Mucosa of descending colon (tissue), 3 donors: ENCODE results near the gene LEO1. TPM values are rescaled to one million over a fixed set of nuclear protein-coding genes. Genes with fewer than 3 reads are reported as not detected.
"Not testable (repeated sequence)": the region's sequence is repeated elsewhere in the genome, so short reads cannot be mapped to it uniquely, and the experiment has no call there.

Experiments
- ATAC-seq: fragments of 200-7000 bp; cut with Tn5 transposase; one replicate; pipeline ENCODE4 v1.9.1; 2020; ENCODE audit warnings: mild to moderate bottlenecking, moderate library complexity
- DNase-seq, 3 donors: peaks; one replicate each; pipeline ENCODE4 v3.0.0-alpha.2; 2020
- H3K36me3 ChIP-seq: fragments of 200-600 bp; one replicate; pipeline ENCODE4 v1.8.0; 2021; ENCODE audit warnings: low read depth, mild to moderate bottlenecking
- H3K4me1 ChIP-seq: fragments of 200-600 bp; one replicate; pipeline ENCODE4 v1.8.0; 2021; ENCODE audit warnings: low read depth, mild to moderate bottlenecking
- H3K4me3 ChIP-seq: fragments of 200-600 bp; one replicate; pipeline ENCODE4 v1.8.0; 2021; ENCODE audit warnings: mild to moderate bottlenecking
- H3K9me3 ChIP-seq: fragments of 200-600 bp; one replicate; pipeline ENCODE4 v1.8.0; 2021; ENCODE audit warnings: mild to moderate bottlenecking
- intact Hi-C, 2 donors: fragments of 100-400 bp; cut with DNase I in 1 of 2; cut with micrococcal nuclease in 1 of 2; formaldehyde crosslinking; loops; one replicate each; pipeline versions ENCODE4 v1.11.0 to v1.11.1; 2022; cut with DNase I, micrococcal nuclease
- total RNA-seq, 3 donors: library from RNA; stranded (reverse); fragmentation: NEBNext Ultra II Directional in 2 of 3; extraction: Animal tissue kit (Norgen Biotek cat#: 25700) in 2 of 3; gene quantifications; one replicate each; pipeline versions ENCODE4 v1.2.1 to v1.2.4, GENCODE V29; 2021 to 2023
- TF ChIP-seq, protein P1 (sequence below): fragments of 200-600 bp; IDR thresholded peaks from one replicate; pipeline ENCODE4 v1.8.0; 2022; ENCODE audit warnings: antibody characterized with exemption, mild to moderate bottlenecking
- donor health status: DM: no; HTN: no; CAD: no; lungs with moderate emphysema.
- donor health status: DM: no; HTN: no; CAD: no.
- donor health status: DM: no; HTN: yes; CAD: no.

Gene LEO1
- total RNA-seq, 3 donors from 2014 or later = 21.3 to 26.6 (median 26.3) TPM

DNA sequence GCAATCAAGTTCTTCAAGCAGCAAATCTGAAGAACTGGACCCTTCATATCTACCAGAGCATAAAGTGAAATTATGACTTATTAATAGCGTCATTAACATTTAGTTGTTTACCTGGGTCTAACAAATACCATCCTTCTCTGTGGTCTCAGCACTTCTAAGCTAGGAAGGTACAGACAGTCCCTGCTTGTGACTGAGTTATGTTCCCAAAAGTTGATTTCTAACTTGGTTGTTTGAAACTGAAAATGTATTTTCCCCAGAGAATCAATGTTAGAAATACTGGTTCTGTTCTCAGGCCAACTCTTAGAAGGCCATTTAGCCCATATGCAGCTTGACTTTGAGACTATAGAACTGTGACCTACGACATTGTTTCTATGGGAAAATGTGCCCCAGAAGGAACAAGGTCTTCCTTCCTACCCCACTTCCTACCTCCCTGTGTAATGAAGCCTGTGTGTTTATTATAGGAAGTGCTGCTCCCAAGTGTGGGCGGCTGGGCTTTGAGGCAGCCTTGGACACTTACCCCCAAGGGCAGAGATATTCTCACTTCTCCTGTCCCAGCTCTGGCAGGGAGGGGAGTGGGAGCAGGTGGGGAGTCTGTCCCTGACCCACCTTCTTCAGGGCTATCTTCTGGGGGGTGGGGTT lies 35.2 kb upstream of the LEO1 start:
- H3K36me3 ChIP-seq = no peaks in the 10 kb centered on the region
- intact Hi-C loops = no loop called here
- TF ChIP-seq, protein P1, sequence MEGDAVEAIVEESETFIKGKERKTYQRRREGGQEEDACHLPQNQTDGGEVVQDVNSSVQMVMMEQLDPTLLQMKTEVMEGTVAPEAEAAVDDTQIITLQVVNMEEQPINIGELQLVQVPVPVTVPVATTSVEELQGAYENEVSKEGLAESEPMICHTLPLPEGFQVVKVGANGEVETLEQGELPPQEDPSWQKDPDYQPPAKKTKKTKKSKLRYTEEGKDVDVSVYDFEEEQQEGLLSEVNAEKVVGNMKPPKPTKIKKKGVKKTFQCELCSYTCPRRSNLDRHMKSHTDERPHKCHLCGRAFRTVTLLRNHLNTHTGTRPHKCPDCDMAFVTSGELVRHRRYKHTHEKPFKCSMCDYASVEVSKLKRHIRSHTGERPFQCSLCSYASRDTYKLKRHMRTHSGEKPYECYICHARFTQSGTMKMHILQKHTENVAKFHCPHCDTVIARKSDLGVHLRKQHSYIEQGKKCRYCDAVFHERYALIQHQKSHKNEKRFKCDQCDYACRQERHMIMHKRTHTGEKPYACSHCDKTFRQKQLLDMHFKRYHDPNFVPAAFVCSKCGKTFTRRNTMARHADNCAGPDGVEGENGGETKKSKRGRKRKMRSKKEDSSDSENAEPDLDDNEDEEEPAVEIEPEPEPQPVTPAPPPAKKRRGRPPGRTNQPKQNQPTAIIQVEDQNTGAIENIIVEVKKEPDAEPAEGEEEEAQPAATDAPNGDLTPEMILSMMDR = no peak
- DNase-seq = no peak
- peak; percentile 21 for ATAC-seq
- H3K4me3 ChIP-seq = no peak overlapping the region
- H3K4me1 ChIP-seq = no peaks in the 10 kb centered on the region
- H3K9me3 ChIP-seq = no peaks in the 10 kb centered on the region

DNA sequence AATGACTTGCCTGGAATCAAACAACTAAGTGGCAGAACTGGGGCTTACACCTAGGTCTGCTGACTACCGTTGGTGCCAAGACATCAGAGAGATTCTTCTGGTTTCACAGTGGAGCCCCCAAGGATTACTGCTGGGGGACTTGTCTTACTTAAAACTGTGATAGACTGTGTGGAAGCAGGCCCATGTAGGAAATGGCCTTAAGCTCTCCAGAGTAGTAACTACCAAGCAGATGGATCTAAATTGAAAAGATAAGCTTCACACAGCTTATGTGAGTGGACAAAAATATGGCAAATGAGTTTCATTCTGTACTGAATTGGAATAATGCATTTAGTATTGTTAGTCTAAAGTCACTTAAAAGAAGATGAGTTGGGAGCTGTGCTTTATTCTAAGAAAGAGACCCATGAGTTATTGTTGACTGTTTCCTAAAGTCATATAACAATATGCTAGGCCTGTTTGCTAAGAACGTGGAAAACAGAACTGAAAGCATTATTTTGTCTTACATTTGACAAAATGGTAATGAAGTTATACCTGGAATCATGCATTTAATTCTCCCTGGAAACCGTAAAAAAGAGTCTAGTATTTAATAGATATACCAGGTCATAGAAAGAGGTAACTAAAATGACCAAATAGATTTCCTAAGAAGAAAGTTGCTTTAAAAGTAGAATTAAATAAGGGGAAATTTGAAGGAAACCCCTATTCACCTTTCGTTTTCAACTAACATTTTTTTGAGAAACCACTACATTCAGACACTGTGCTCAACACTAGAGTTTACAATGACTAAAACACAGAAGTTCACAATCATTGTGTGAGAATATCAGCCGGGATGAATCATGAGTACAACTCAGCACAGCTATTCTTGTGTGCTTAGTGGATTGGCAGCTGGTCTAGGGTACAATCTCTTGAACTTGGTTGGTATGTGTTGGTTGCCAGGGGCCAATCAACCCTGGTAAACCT lies 34.4 kb upstream of the LEO1 start:
- H3K4me3 ChIP-seq = no peak overlapping the region
- TF ChIP-seq, protein P1 = no peak
- ATAC-seq (no peak), DNase-seq (no peak)
- H3K9me3 ChIP-seq = no peaks in the 10 kb centered on the region
- H3K36me3 ChIP-seq = no peaks in the 10 kb centered on the region
- intact Hi-C loops = no loop called here
- H3K4me1 ChIP-seq = no peaks in the 10 kb centered on the region

DNA sequence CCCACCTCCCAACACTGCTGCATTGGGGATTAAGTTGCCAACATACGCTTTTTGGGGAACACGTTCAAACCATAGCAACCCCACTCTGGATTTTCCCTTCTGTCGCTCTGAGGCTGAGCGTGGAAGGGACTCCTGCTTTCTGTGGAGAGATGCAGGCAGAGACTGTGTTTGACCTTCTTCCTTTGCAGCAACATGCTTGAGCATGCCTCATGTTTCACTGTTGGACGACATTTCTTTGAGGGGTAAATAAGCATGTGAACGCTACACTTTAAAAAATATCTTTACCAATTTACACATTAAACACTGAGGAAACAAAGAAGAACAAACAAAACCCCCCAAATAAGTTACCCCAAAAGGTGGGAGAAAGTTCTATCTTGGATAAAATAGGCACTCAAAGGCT lies 33.2 kb upstream of the LEO1 start:
- ATAC-seq (no peak), DNase-seq (no peak)
- Histone ChIP-seq H3K36me3 (no peaks in the 10 kb centered on the region), H3K4me3 (no peak overlapping the region), H3K9me3 (no peaks in the 10 kb centered on the region), H3K4me1 (no peaks in the 10 kb centered on the region)
- intact Hi-C loops = no loop called here
- TF ChIP-seq, protein P1 = no peak

DNA sequence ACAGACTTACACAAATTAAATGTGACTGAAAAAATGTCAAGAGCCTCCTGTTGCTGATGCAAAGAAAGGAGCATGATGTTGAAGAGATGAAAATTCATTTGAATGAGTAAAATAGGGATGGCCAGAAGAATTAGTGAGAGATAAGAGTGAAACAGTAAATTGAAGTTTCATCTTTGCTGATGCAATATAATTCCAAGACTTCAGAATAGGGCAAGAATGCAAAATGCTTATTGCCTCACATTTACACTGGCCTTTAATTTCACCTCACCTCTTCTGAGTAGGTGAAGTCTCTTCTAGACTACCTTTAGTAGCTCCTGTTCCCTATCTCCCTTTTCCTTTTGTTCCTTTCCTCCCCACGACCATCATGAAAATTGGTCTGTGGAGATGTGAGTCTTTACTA lies 32.1 kb upstream of the LEO1 start:
- ATAC-seq = no peak
- no peak for DNase-seq
- H3K36me3 ChIP-seq = no peaks in the 10 kb centered on the region
- intact Hi-C loops = no loop called here
- no peaks in the 10 kb centered on the region for H3K4me1 ChIP-seq
- no peaks in the 10 kb centered on the region for H3K9me3 ChIP-seq
- H3K4me3 ChIP-seq = no peak overlapping the region
- TF ChIP-seq, protein P1 = no peak

DNA sequence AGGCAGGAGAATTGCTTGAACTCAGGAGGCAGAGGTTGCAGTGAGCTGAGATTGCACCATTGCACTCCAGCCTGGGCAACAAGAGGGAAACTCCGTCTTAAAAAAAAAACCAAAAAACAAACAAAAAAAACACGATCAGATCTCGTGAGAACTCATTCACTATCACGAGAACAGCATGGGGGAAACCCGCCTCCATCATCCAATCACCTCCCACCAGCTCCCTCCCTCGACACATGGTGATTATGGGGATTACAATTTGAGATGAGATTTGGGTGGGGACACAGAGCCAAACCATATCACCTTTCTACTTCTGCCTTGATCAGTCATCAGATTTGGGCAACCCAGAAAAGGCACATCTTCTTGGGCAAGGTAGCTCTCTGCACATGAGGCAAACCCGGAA lies 31.5 kb upstream of the LEO1 start:
- H3K36me3 ChIP-seq, H3K9me3 ChIP-seq, intact Hi-C loops, DNase-seq, H3K4me3 ChIP-seq, ATAC-seq, H3K4me1 ChIP-seq: not testable (repeated sequence)

DNA sequence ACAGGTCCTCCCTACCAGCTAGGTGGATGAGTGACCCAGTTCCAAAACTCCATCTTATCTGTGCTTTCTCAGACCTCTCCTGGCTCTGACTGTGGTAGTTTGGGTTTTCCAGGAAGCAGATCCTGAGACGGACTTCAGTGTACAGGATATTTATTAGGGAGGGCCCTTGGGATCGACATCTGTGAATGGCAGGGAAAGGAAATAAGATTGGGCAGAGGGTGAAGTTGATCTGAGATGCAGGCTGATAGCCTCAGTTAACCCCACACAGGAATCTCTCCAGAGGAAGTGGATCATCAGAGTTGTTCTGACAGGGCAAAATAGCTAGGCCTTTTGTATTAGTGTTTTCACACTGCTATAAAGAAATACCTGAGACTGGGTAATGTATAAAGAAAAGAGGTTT lies 30.8 kb upstream of the LEO1 start:
- TF ChIP-seq, protein P1 = no peak
- H3K4me3 ChIP-seq = no peak overlapping the region
- ATAC-seq (no peak), DNase-seq (no peak)
- no peaks in the 10 kb centered on the region for H3K4me1 ChIP-seq
- H3K36me3 ChIP-seq = no peaks in the 10 kb centered on the region
- H3K9me3 ChIP-seq = no peaks in the 10 kb centered on the region
- intact Hi-C loops = no loop called here
